CD14-positive monocyte (primary cell): ENCODE data around the gene UBASH3B. TPM values are rescaled to one million over a fixed set of nuclear protein-coding genes. Genes with fewer than 3 reads are reported as not detected.

Experiments
- DNase-seq, 3 donors: peaks; one replicate each; pipeline ENCODE4 v3.0.0-alpha.2; 2011 to 2022
- H2AFZ ChIP-seq: 2 replicates; pipeline ENCODE4 v1.6.0; 2012; ENCODE audit warnings: mild to moderate bottlenecking, low read depth, low read length, inconsistent platforms; ENCODE audit not compliant: insufficient read depth, poor library complexity, severe bottlenecking
- H3K27ac ChIP-seq, 2 donors: 1 replicate in 1 of 2; 2 replicates in 1 of 2; pipeline ENCODE4 v1.5.1; 2012 to 2013; ENCODE audit warnings: low read length in 2 of 2, control low read depth in 1 of 2, inconsistent platforms in 1 of 2, low read depth in 1 of 2, mild to moderate bottlenecking in 1 of 2
- H3K27me3 ChIP-seq, 2 donors: one replicate each; pipeline versions ENCODE4 v1.6.0 to v1.6.1; 2011 to 2013; ENCODE audit warnings: low read length in 2 of 2; ENCODE audit not compliant: control insufficient read depth in 2 of 2, insufficient read depth in 2 of 2
- H3K36me3 ChIP-seq, 2 donors: replicated peaks in 1 of 2; 1 replicate in 1 of 2; 2 replicates in 1 of 2; pipeline versions ENCODE4 v1.5.1 to v1.6.1; 2012 to 2013; ENCODE audit warnings: low read length in 2 of 2, control low read depth in 1 of 2, inconsistent platforms in 1 of 2, mild to moderate bottlenecking in 1 of 2; ENCODE audit not compliant: insufficient read depth in 2 of 2, control insufficient read depth in 1 of 2
- H3K4me1 ChIP-seq, 2 donors: 1 replicate in 1 of 2; 2 replicates in 1 of 2; pipeline versions ENCODE4 v1.5.1 to v1.6.1; 2012 to 2013; ENCODE audit warnings: low read length in 2 of 2, control low read depth in 1 of 2, inconsistent platforms in 1 of 2, mild to moderate bottlenecking in 1 of 2, moderate library complexity in 1 of 2; ENCODE audit not compliant: insufficient read depth in 2 of 2, control insufficient read depth in 1 of 2
- H3K4me2 ChIP-seq: replicated peaks from 2 replicates; pipeline ENCODE3; 2012; ENCODE audit warnings: low read length, moderate library complexity, mild to moderate bottlenecking; ENCODE audit not compliant: poor library complexity, severe bottlenecking; ENCODE audit errors: extremely low read depth
- H3K4me3 ChIP-seq, 3 experiments: fragments of 200-600 bp in 1 of 3; sonication (generic) in 1 of 3; replicated peaks in 1 of 3; 1 replicate in 2 of 3; 2 replicates in 1 of 3; pipeline ENCODE4 v1.5.1; 2011 to 2013; ENCODE audit warnings: low read length in 3 of 3, mild to moderate bottlenecking in 3 of 3, control low read depth in 2 of 3, low read depth in 2 of 3, inconsistent platforms in 1 of 3, moderate library complexity in 1 of 3
- H3K79me2 ChIP-seq: 2 replicates; pipeline ENCODE4 v1.6.0; 2012; ENCODE audit warnings: mild to moderate bottlenecking, control low read depth, inconsistent platforms, low read length, moderate library complexity; ENCODE audit not compliant: insufficient read depth
- H3K9ac ChIP-seq: 2 replicates; pipeline ENCODE4 v1.6.0; 2017; ENCODE audit warnings: low read length, mild to moderate bottlenecking; ENCODE audit not compliant: insufficient read depth, poor library complexity, severe bottlenecking
- H3K9me3 ChIP-seq, 2 donors: replicated peaks in 1 of 2; 1 replicate in 1 of 2; 2 replicates in 1 of 2; pipeline versions ENCODE4 v1.5.1 to v1.6.1; 2012 to 2013; ENCODE audit warnings: low read length in 2 of 2, control low read depth in 1 of 2; ENCODE audit not compliant: control insufficient read depth in 1 of 2, insufficient read depth in 1 of 2
- H4K20me1 ChIP-seq: 2 replicates; pipeline ENCODE4 v1.6.0; 2012; ENCODE audit warnings: mild to moderate bottlenecking, low read length, control low read depth, moderate library complexity; ENCODE audit not compliant: insufficient read depth
- H3K27ac Mint-ChIP-seq, 7 donors: one replicate each; pipeline ENCODE4 v1.8.0; 2020; ENCODE audit warnings: mild to moderate bottlenecking in 7 of 7, mixed read lengths in 7 of 7, moderate library complexity in 6 of 7, inconsistent platforms in 2 of 7
- H3K27me3 Mint-ChIP-seq, 3 donors: one replicate each; pipeline ENCODE4 v1.8.0; 2021 to 2022; ENCODE audit warnings: low read depth in 3 of 3, mild to moderate bottlenecking in 3 of 3, mixed read lengths in 3 of 3, moderate library complexity in 3 of 3, inconsistent platforms in 1 of 3
- H3K36me3 Mint-ChIP-seq, 2 donors: one replicate each; pipeline ENCODE4 v1.8.0; 2020; ENCODE audit warnings: mixed read lengths in 2 of 2, inconsistent platforms in 1 of 2, mild to moderate bottlenecking in 1 of 2
- H3K4me1 Mint-ChIP-seq: one replicate; pipeline ENCODE4 v1.8.0; 2020; ENCODE audit warnings: mild to moderate bottlenecking, mixed read lengths
- H3K4me3 Mint-ChIP-seq, 2 donors: one replicate each; pipeline ENCODE4 v1.8.0; 2020; ENCODE audit warnings: mild to moderate bottlenecking in 2 of 2, mixed read lengths in 2 of 2, moderate library complexity in 1 of 2
- H3K9me3 Mint-ChIP-seq, 7 donors: one replicate each; pipeline ENCODE4 v1.8.0; 2020 to 2022; ENCODE audit warnings: mixed read lengths in 7 of 7, mild to moderate bottlenecking in 6 of 7, moderate library complexity in 6 of 7, inconsistent platforms in 2 of 7
- CTCF ChIP-seq: fragments of 200-600 bp; IDR thresholded peaks from one replicate; pipeline ENCODE4 v1.8.0; 2022; ENCODE audit warnings: antibody characterized with exemption, mild to moderate bottlenecking
- WGBS: methylation state at CpG from one replicate; pipeline ENCODE4 v1.1.5; 2013; ENCODE audit warnings: missing lambda C conversion rate; ENCODE audit not compliant: insufficient coverage; 5-methylcytosine and 5-hydroxymethylcytosine counted together
- intact Hi-C, 2 donors: fragments of 100-400 bp; cut with micrococcal nuclease; formaldehyde crosslinking; loops; one replicate each; pipeline versions ENCODE4 v1.15.0 to v1.15.1; 2023
- polyA plus RNA-seq, 3 donors: library from polyadenylated mRNA; depleted of rRNA in 1 of 3; unstranded in 2 of 3; stranded (reverse) in 1 of 3; fragments of 300-500 nt in 2 of 3; fragments of >200 nt in 1 of 3; fragmentation: Illumina TruSeq in 2 of 3; gene quantifications; 1 replicate in 2 of 3; 2 replicates in 1 of 3; pipeline ENCODE4 v1.2.3, GENCODE V29; 2012 to 2021

The UBASH3B gene
- polyA plus RNA-seq, 3 donors = 3.3 to 13.5 (median 7.1) TPM

- 0% methylated on average over 3 of the region's 6 CpGs for WGBS
- no peak for TF ChIP-seq CTCF
- H3K27ac Mint-ChIP-seq = no peak overlapping the region
- peaks cover 77 to 79% of the 10 kb centered on the region in 2 donors for H3K4me1 ChIP-seq
- peaks cover 0 to 1% (median 0%) of the 10 kb centered on the region in 3 donors for H3K27me3 Mint-ChIP-seq
- peak overlapping the region in 1 of 3 experiments; percentile 16 for H3K4me3 ChIP-seq
- H4K20me1 ChIP-seq = no peaks in the 10 kb centered on the region
- DNase-seq = peak in 2 of 3 donors; percentile 35 to 46
- H3K4me2 ChIP-seq = no peak overlapping the region
- peak overlapping the region in 1 of 2 donors; percentile 87 for H3K27ac ChIP-seq
- peaks cover 2% of the 10 kb centered on the region for H3K4me1 Mint-ChIP-seq
- intact Hi-C loops = loop anchor here in 1 of 2 donors (10.0 kb wide), 1 partner anchor 49 kb away; no protein-coding TSS in a partner anchor
- peaks cover 47% of the 10 kb centered on the region for H3K79me2 ChIP-seq
- H3K36me3 Mint-ChIP-seq = peaks cover 11 to 12% of the 10 kb centered on the region in 2 donors
- H2AFZ ChIP-seq = no peak overlapping the region
- H3K9ac ChIP-seq = no peak overlapping the region
- H3K4me3 Mint-ChIP-seq = no peak overlapping the region
- H3K27me3 ChIP-seq = no peaks in the 10 kb centered on the region
- H3K9me3 Mint-ChIP-seq = peaks cover 0 to 4% (median 0%) of the 10 kb centered on the region in 7 donors
- no peaks in the 10 kb centered on the region for H3K9me3 ChIP-seq
- H3K36me3 ChIP-seq = no peaks in the 10 kb centered on the region
Observed at GRCh38 chr11:122743949-122744348, 88.4 kb downstream of the UBASH3B start.

GRCh38 chr11:122744357-122744756 lies 88.8 kb downstream of the UBASH3B start:
- DNase-seq = peak in 1 of 3 donors; percentile 63
- WGBS = 41% methylated on average over 5 of the region's 5 CpGs
- Mint-ChIP-seq H3K36me3 (peaks cover 10 to 11% of the 10 kb centered on the region in 2 donors), H3K9me3 (peaks cover 0 to 4% (median 0%) of the 10 kb centered on the region in 7 donors), H3K27ac (no peak overlapping the region), H3K27me3 (peaks cover 0 to 1% (median 0%) of the 10 kb centered on the region in 3 donors), H3K4me1 (peaks cover 3% of the 10 kb centered on the region), H3K4me3 (no peak overlapping the region)
- Histone ChIP-seq H3K79me2 (peaks cover 47% of the 10 kb centered on the region), H3K27me3 (no peaks in the 10 kb centered on the region), H3K27ac (peak overlapping the region in 1 of 2 donors; percentile 87), H3K9me3 (no peaks in the 10 kb centered on the region), H3K4me1 (peaks cover 81 to 83% of the 10 kb centered on the region in 2 donors), H4K20me1 (no peaks in the 10 kb centered on the region), H3K36me3 (no peaks in the 10 kb centered on the region), H3K4me3 (peak overlapping the region in 1 of 3 experiments; percentile 16), H2AFZ (no peak overlapping the region), H3K9ac (no peak overlapping the region), H3K4me2 (no peak overlapping the region)
- intact Hi-C loops = loop anchor here in 1 of 2 donors (10.0 kb wide), 1 partner anchor 50 kb away; no protein-coding TSS in a partner anchor
- no peak for TF ChIP-seq CTCF
